H1 (cell line): Measurements from ENCODE around the gene IFNA2. TPM values are rescaled to one million over a fixed set of nuclear protein-coding genes. Genes with fewer than 3 reads are reported as not detected.

Source experiments
- CTCF ChIA-PET: fragments of 300-600 bp; sonication (Branson Sonifier 250); formaldehyde crosslinking; loops from one replicate; lab custom pipeline; 2021; ENCODE audit not compliant: partially characterized antibody; lab: Charles Lee
- POLR2A ChIA-PET: fragments of 300-600 bp; sonication (Branson Sonifier 250); formaldehyde crosslinking; loops from one replicate; lab custom pipeline; 2021; ENCODE audit warnings: inconsistent platforms; ENCODE audit not compliant: partially characterized antibody; lab: Charles Lee
- DNase-seq, 2 experiments: peaks; one replicate each; pipeline versions ENCODE4 v3.0.0 to v3.0.0-alpha.2; 2010 to 2022; ENCODE audit warnings: low spot score in 2 of 2, low read depth in 1 of 2, mixed read lengths in 1 of 2
- FAIRE-seq: peaks from 2 replicates; lab custom pipeline; 2011; peaks lifted over from hg19 to GRCh38; lab: Jason Lieb, UNC
- H2AFZ ChIP-seq: 2 replicates; pipeline ENCODE4 v1.8.1; 2012; ENCODE audit warnings: low read length, inconsistent platforms
- H2AK5ac ChIP-seq: 2 replicates; pipeline ENCODE4 v1.6.1; 2013; ENCODE audit warnings: low read depth, low read length
- H2BK120ac ChIP-seq: replicated peaks from 2 replicates; pipeline ENCODE3; 2013; ENCODE audit warnings: low read depth, low read length, inconsistent platforms
- H2BK12ac ChIP-seq: 2 replicates; pipeline ENCODE4 v1.6.1; 2013; ENCODE audit warnings: low read depth, low read length
- H2BK15ac ChIP-seq: 2 replicates; pipeline ENCODE4 v1.6.1; 2013; ENCODE audit warnings: low read length
- H2BK20ac ChIP-seq: 2 replicates; pipeline ENCODE4 v1.6.1; 2013; ENCODE audit warnings: low read length
- H2BK5ac ChIP-seq: 2 replicates; pipeline ENCODE4 v1.6.1; 2013; ENCODE audit warnings: low read depth, low read length
- H3K14ac ChIP-seq: 2 replicates; pipeline ENCODE4 v1.6.1; 2013; ENCODE audit warnings: inconsistent platforms; ENCODE audit not compliant: insufficient read length
- H3K18ac ChIP-seq: 2 replicates; pipeline ENCODE4 v1.6.1; 2013; ENCODE audit warnings: low read length; ENCODE audit errors: extremely low read depth
- H3K23ac ChIP-seq: 2 replicates; pipeline ENCODE4 v1.6.1; 2013; ENCODE audit warnings: inconsistent platforms; ENCODE audit not compliant: insufficient read length
- H3K23me2 ChIP-seq: 2 replicates; pipeline ENCODE4 v1.6.1; 2013; ENCODE audit warnings: low read depth, low read length
- H3K27ac ChIP-seq: 2 replicates; pipeline ENCODE4 v1.6.1; 2011; ENCODE audit warnings: low read depth, low read length, inconsistent platforms
- H3K27me3 ChIP-seq, 4 experiments: replicated peaks in 1 of 4; 1 replicate in 1 of 4; 2 replicates in 3 of 4; pipeline versions ENCODE4 v1.6.1 to v1.8.1; 2011 to 2013; ENCODE audit warnings: low read length in 3 of 4, mild to moderate bottlenecking in 3 of 4, inconsistent platforms in 2 of 4, mixed read lengths in 2 of 4, moderate library complexity in 1 of 4; ENCODE audit not compliant: control insufficient read depth in 3 of 4, insufficient read depth in 3 of 4; ENCODE audit errors: extremely low read depth in 1 of 4
- H3K36me3 ChIP-seq, 4 experiments: 2 replicates each; pipeline versions ENCODE4 v1.6.1 to v1.8.1; 2011 to 2013; ENCODE audit warnings: mild to moderate bottlenecking in 4 of 4, low read length in 3 of 4, moderate library complexity in 2 of 4, control low read depth in 1 of 4, inconsistent platforms in 1 of 4; ENCODE audit not compliant: insufficient read depth in 4 of 4, control insufficient read depth in 2 of 4
- H3K4ac ChIP-seq: replicated peaks from 2 replicates; pipeline ENCODE3; 2013; ENCODE audit warnings: low read length, low read depth, mixed read lengths, inconsistent platforms; ENCODE audit not compliant: insufficient read length
- H3K4me1 ChIP-seq, 4 experiments: replicated peaks in 1 of 4; 1 replicate in 1 of 4; 2 replicates in 3 of 4; pipeline versions ENCODE4 v1.6.1 to v1.8.1; 2011 to 2013; ENCODE audit warnings: low read length in 3 of 4, inconsistent platforms in 2 of 4, mixed read lengths in 1 of 4; ENCODE audit not compliant: insufficient read depth in 4 of 4, control insufficient read depth in 3 of 4
- H3K4me2 ChIP-seq, 2 experiments: 2 replicates each; pipeline versions ENCODE4 v1.6.1 to v1.8.1; 2011 to 2013; ENCODE audit warnings: low read depth in 2 of 2, low read length in 2 of 2, control low read depth in 1 of 2, inconsistent platforms in 1 of 2, mild to moderate bottlenecking in 1 of 2; ENCODE audit not compliant: insufficient read depth in 1 of 2
- H3K4me3 ChIP-seq, 4 experiments: fragments of 200-600, 300-600 bp in 1 of 4; sonication (generic), shearing (Covaris generic), sonication (Bioruptor Twin) in 1 of 4; 2 replicates each; pipeline versions ENCODE4 v1.5.1 to v1.8.1; 2011 to 2016; ENCODE audit warnings: low read length in 4 of 4, low read depth in 3 of 4, control low read depth in 2 of 4, inconsistent platforms in 2 of 4, mild to moderate bottlenecking in 2 of 4, mixed read lengths in 1 of 4, moderate library complexity in 1 of 4; ENCODE audit not compliant: insufficient read depth in 2 of 4; ENCODE audit errors: extremely low read depth in 1 of 4
- H3K56ac ChIP-seq: replicated peaks from 2 replicates; pipeline ENCODE3; 2013; ENCODE audit warnings: low read depth, mild to moderate bottlenecking, mixed read lengths, low read length, inconsistent platforms; ENCODE audit not compliant: insufficient read length
- H3K79me1 ChIP-seq: 2 replicates; pipeline ENCODE4 v1.6.1; 2013; ENCODE audit warnings: low read depth, low read length, control low read depth
- H3K79me2 ChIP-seq, 2 experiments: 2 replicates each; pipeline versions ENCODE4 v1.6.1 to v1.8.1; 2012 to 2013; ENCODE audit warnings: low read length in 2 of 2, mild to moderate bottlenecking in 2 of 2, inconsistent platforms in 1 of 2; ENCODE audit not compliant: insufficient read depth in 2 of 2, control insufficient read depth in 1 of 2
- H3K9ac ChIP-seq, 4 experiments: replicated peaks in 1 of 4; 1 replicate in 1 of 4; 2 replicates in 3 of 4; pipeline versions ENCODE4 v1.6.1 to v1.8.1; 2011 to 2013; ENCODE audit warnings: low read depth in 3 of 4, low read length in 3 of 4, control low read depth in 2 of 4, mild to moderate bottlenecking in 2 of 4, moderate library complexity in 2 of 4, inconsistent platforms in 1 of 4; ENCODE audit errors: extremely low read depth in 1 of 4
- H3K9me3 ChIP-seq, 2 experiments: 2 replicates each; pipeline versions ENCODE4 v1.6.1 to v1.8.1; 2012 to 2013; ENCODE audit warnings: mild to moderate bottlenecking in 2 of 2, moderate library complexity in 2 of 2, control low read depth in 1 of 2, inconsistent platforms in 1 of 2, low read depth in 1 of 2, low read length in 1 of 2, mixed read lengths in 1 of 2; ENCODE audit not compliant: insufficient read depth in 2 of 2
- H4K20me1 ChIP-seq, 2 experiments: replicated peaks in 1 of 2; 2 replicates each; pipeline versions ENCODE3 to v1.8.1; 2011 to 2013; ENCODE audit warnings: inconsistent platforms in 2 of 2, low read length in 2 of 2, mild to moderate bottlenecking in 1 of 2; ENCODE audit not compliant: insufficient read depth in 2 of 2, control insufficient read depth in 1 of 2
- H4K5ac ChIP-seq: 2 replicates; pipeline ENCODE4 v1.6.1; 2013; ENCODE audit warnings: low read length, low read depth, mixed read lengths, inconsistent platforms; ENCODE audit not compliant: insufficient read length
- H4K8ac ChIP-seq: 2 replicates; pipeline ENCODE4 v1.8.0; 2013; ENCODE audit warnings: mild to moderate bottlenecking, moderate library complexity, low read length, inconsistent platforms; ENCODE audit not compliant: insufficient read depth; ENCODE audit errors: extremely low read depth
- H4K91ac ChIP-seq: replicated peaks from 2 replicates; pipeline ENCODE3; 2013; ENCODE audit warnings: low read length, mixed read lengths, inconsistent platforms; ENCODE audit not compliant: insufficient read length
- MAFK ChIP-seq: IDR thresholded peaks from 2 replicates; pipeline ENCODE4 v1.6.1; 2012; ENCODE audit warnings: low read depth, mild to moderate bottlenecking, improper control_type of control experiment, low read length
- NANOG ChIP-seq: IDR thresholded peaks from 2 replicates; pipeline ENCODE4 v1.6.1; 2011; ENCODE audit warnings: low read length, low read depth, mild to moderate bottlenecking, inconsistent platforms; ENCODE audit not compliant: insufficient read depth, poor library complexity, severe bottlenecking
- PHF8 ChIP-seq: fragments of 200-600 bp; sonication (generic); conservative IDR thresholded peaks from 2 replicates; pipeline ENCODE4 v1.7.1; 2012; ENCODE audit warnings: low read depth, mild to moderate bottlenecking, inconsistent platforms, low read length, moderate library complexity
- WGBS, 2 experiments: shearing (Covaris generic) in 1 of 2; methylation state at CpG; one replicate each; pipeline versions ENCODE4 v1.1.6 to v1.1.7; 2013 to 2015; ENCODE audit warnings: low lambda C conversion rate in 2 of 2, mixed read lengths in 2 of 2, inconsistent platforms in 1 of 2, low coverage in 1 of 2, missing lambda C conversion rate in 1 of 2; ENCODE audit not compliant: insufficient replicate concordance in 2 of 2, insufficient coverage in 1 of 2, insufficient read length in 1 of 2; ENCODE audit errors: extremely low coverage in 1 of 2, missing lambda C conversion rate in 1 of 2; 5-methylcytosine and 5-hydroxymethylcytosine counted together
- polyA plus RNA-seq, 7 experiments: library from polyadenylated mRNA; depleted of rRNA in 3 of 7; stranded (reverse) in 5 of 7; unstranded in 2 of 7; fragments of >200 nt in 5 of 7; fragments of 200-250 nt in 2 of 7; gene quantifications; 1 replicate in 5 of 7; 2 replicates in 1 of 7; 4 replicates in 1 of 7; pipeline versions ENCODE4 v1.2.1 to v1.2.3, GENCODE V29; 2011 to 2013; ENCODE audit warnings: missing spikeins in 2 of 7, mixed read lengths in 2 of 7
- total RNA-seq: library from RNA; stranded (reverse); fragmentation: NEBNext Ultra II Directional; extraction: Animal tissue kit (Norgen Biotek cat#: 25700); gene quantifications from 2 replicates; pipeline ENCODE4 v1.2.1, GENCODE V29; 2021

The IFNA2 gene
- total and polyA plus RNA-seq, 2 of the 8 experiments (the other 6 are each of a cell fraction or from before 2014, with no cell fraction given), result not detected

DNA sequence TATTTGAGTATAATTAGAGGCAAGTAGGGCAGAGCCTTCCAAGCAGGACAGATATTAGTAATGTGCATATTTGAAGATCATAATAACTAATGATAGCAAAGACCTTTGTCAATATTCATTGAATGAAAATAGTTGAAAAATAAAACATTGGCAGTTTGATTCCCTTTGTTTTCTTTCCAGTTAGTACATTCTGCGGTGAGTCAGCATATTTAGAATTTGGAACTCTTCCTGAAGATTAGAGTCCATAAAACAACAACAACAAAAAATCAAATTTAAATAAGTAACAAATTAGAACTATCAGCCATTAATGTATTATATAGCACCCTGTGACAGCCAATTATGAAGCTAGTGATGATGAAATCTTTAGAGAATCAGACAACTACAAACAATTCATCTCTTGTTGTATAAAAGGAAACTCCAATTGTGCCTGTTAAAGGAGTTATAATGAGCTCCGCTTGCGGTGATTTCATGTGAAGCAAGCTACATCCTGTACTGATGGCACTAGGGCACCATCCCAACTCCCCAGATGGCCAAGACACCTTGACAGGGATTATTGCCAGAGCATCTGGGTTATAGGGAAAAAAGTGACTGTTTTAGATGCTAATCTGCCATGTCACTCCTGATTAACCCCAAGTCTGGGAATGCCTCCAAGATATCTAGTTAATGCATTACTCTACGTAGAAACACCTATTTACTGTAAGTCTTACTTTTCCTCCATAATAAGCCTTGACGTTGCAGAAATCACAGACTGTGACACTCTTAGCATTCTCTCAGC is 30.5 kb upstream of the IFNA2 start:
- no peaks in the 10 kb centered on the region for H3K79me2 ChIP-seq
- no peak overlapping the region for H3K4me2 ChIP-seq
- FAIRE-seq, result no peak
- H2AK5ac ChIP-seq, result no peak overlapping the region
- H3K14ac ChIP-seq, result no peak overlapping the region
- no peak for DNase-seq
- H3K9me3 ChIP-seq, result no peaks in the 10 kb centered on the region
- H4K5ac ChIP-seq, result no peak overlapping the region
- no peak overlapping the region for H2BK120ac ChIP-seq
- H3K18ac ChIP-seq, result no peak overlapping the region
- H2BK12ac ChIP-seq, result no peak overlapping the region
- no peaks in the 10 kb centered on the region for H4K20me1 ChIP-seq
- no peak overlapping the region for H2BK20ac ChIP-seq
- no peak overlapping the region for H2AFZ ChIP-seq
- no peak overlapping the region for H4K91ac ChIP-seq
- H3K4ac ChIP-seq, result no peak overlapping the region
- H4K8ac ChIP-seq, result no peak overlapping the region
- no peaks in the 10 kb centered on the region for H3K79me1 ChIP-seq
- no peaks in the 10 kb centered on the region for H3K27me3 ChIP-seq
- TF ChIP-seq MAFK (peak; percentile 82), NANOG (no peak), PHF8 (no peak)
- H3K56ac ChIP-seq, result no peak overlapping the region
- 92% methylated on average over 5 of the region's 5 CpGs; no CpG with 5 or more reads in 1 of the 2 experiments for WGBS, 2 experiments
- H3K4me1 ChIP-seq, result no peaks in the 10 kb centered on the region
- no peak overlapping the region for H3K23ac ChIP-seq
- ChIA-PET CTCF (interaction anchor here (0.9 to 1.7 kb wide), 6 partner anchors 19 to 152 kb away, joined by 3 to 9 read pairs (median 4); no protein-coding TSS in a partner anchor), POLR2A (interaction anchor here (1.0 kb wide), 1 partner anchor 8 kb away, joined by 3 read pairs; no protein-coding TSS in a partner anchor)
- H2BK5ac ChIP-seq, result no peak overlapping the region
- H3K9ac ChIP-seq, result no peak overlapping the region
- H3K27ac ChIP-seq, result no peak overlapping the region
- no peak overlapping the region for H3K4me3 ChIP-seq
- no peaks in the 10 kb centered on the region for H3K36me3 ChIP-seq
- H3K23me2 ChIP-seq, result no peaks in the 10 kb centered on the region
- no peak overlapping the region for H2BK15ac ChIP-seq
